HS-5 (cell line): ENCODE measurements around the gene PCDHGC3.

Experiments
- DNase-seq: peaks from one replicate; pipeline ENCODE4 v3.0.0-alpha.2; 2012; ENCODE audit warnings: low read depth

Gene PCDHGC3

GRCh38 chr5:141523991-141524390, 48.2 kb downstream of the PCDHGC3 start:
- no peak for DNase-seq

DNA sequence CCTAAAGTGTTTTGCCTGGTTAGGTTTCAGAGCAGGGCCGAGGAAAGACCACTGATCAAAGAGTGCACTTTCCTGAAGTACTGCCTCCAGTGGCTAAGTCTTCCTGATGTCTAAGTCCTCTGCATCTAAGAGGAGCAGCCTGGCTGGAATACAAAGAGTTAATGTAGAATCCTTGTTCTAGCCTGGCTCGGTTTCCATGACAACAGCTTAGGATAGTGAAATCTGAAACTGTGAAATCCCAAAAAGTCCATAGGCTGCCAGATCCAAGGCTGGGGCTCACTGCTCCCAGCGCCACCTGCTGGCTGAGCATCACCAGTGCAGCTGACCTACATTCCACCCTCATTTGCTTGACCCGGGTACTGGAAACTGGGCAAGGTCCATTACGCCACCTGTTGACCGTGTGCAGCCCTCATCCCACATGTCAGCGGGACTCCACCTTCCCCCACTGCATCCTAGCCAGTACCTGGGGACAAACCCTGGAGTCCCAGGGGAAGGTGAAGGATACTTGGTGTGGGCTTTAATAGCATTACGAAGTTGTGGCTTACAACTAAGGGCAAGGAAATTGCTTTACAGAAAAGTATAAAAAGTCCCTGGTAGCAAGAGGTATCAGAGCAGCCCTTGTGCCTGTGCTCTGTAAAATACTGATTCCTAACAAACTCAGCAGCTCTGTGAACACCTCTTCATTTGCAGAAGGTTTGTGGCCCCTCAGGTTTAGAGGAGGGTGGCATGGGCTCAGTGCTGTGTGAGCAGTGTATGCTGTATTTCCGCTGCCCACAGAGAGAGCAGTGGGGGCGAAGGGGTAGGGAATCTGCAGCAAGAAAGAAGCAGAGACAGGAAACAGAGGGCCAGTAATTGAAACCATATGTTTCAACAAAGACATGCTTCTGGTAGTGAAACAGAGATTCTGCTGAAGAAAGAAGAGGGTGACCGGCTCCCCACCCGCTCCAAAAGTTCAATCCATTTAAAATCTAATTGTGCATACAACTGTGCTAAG, 49.1 kb downstream of the PCDHGC3 start:
- peak; percentile 88 for DNase-seq

DNA sequence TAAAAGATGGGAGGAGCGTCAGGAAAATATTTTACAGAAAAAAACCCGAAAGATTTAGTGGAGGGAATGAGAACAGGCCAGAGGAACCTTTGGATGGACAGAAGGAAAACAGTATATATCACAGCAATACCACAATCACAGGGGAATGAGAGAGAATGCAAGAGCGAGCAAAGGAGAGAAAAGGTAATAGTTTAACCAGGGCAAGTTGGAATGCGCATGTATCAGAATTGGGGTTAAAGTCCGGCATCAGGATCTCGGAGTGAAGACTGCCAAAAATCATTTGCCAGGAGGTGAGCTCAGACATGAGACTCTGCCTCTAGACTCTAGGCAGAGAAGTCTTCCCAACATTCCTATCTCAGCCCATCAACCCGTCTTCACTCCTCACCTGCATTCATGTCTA, 49.9 kb downstream of the PCDHGC3 start:
- DNase-seq: no peak

DNA sequence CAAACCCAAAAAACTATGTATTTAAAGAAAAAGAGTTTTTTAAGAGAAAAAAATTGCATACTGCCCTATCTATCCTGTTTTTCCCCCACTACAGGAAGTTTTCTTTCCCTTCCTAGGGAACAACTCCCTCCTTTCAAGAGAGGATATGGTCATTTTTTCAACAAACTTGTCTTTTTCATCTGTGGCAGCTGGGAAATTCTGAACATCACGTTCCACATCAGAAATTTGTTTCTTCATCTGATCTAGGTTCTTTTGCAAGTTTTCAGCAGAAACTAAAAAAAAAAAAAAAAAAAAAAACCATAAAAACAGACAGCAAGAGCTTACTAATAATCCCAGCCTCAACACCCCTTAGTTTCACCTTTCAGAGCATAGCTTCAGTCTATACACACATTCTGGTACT, 51.7 kb downstream of the PCDHGC3 start:
- DNase-seq: no peak
